Activated T-cell treated with anti-CD3 and anti-CD28 coated beads for 4 hours (primary cell): ENCODE data around the gene TMED1.
"Not testable (repeated sequence)": the region's sequence is repeated elsewhere in the genome, so short reads cannot be mapped to it uniquely, and the experiment has no call there.

Experiments
- DNase-seq: peaks from one replicate; pipeline ENCODE4 v3.0.0-alpha.2; 2020

The TMED1 gene

DNA sequence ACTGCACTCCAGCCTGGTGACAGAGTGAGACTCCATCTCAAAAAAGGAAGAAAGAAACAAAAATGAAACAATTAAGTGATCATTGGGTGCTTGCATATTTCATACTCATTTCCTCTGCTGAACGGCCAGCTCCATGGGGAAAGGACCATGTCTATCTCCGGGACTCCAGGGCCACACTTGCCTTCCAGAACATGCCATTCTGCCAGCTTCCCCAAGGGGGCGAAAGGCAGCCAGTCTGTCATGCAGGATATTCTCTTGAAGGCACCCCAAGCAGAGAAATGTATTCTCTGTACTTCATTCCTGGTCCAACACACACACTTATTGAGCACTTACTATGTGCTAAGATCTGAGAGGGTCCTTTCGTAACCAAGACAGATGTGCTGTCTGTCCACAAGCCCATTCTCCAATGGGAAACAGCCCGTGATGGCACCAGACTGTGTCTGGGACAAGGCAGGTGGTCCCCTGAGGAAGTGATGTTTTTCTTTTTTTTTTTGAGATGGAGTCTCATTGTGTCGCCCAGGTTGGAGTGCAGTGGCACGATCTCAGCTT lies 25.2 kb upstream of the TMED1 start:
- DNase-seq, result no peak

DNA sequence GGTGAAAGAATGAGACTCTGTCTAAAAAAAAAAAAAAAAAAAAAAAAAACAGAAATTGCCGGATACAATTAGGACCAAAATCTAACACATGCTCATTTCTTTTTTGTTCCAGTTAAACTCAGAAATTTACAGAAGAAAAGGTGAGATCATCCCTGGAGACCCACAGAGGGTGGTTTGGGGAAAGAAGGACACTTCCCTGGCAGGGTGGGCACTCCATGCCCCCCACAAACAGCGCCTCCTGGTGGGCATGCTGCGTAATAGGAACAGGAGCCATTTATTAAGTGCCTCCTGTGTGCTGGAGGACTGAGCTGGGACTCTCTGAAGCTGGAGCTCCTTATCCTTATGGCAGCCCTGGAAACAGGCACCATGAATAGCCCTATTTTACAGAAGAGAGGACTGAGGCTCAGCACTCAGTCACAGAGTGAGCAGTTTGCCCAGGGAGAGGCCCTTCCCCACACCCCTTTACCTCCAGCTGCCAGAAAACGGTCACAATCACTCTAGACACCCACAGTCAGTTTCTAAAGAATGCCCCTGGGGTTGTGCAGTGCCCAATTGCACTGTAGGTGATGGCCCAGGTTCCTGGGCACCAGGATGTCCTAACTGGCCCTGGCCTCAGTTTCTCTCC lies 22.3 kb upstream of the TMED1 start:
- DNase-seq, result no peak

DNA sequence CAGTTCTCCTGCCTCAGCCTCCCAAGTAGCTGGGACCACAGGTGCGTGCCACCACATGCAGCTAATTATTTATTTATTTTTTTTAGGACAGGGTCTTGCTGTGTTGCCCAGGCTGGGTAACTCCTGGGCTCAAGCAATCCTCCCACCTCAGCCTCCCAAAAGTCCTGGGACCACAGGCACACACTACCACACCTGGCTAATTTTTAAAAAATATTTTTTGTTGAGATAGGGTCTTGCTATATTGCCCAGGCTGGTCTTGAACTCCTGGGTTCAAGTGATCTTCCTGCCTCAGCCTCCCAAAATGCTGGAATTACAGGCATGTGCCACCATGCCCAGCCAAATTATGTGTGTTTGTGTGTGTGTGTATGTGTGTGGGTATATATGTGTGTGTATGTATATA lies 20.9 kb upstream of the TMED1 start:
- DNase-seq, result not testable (repeated sequence)

DNA sequence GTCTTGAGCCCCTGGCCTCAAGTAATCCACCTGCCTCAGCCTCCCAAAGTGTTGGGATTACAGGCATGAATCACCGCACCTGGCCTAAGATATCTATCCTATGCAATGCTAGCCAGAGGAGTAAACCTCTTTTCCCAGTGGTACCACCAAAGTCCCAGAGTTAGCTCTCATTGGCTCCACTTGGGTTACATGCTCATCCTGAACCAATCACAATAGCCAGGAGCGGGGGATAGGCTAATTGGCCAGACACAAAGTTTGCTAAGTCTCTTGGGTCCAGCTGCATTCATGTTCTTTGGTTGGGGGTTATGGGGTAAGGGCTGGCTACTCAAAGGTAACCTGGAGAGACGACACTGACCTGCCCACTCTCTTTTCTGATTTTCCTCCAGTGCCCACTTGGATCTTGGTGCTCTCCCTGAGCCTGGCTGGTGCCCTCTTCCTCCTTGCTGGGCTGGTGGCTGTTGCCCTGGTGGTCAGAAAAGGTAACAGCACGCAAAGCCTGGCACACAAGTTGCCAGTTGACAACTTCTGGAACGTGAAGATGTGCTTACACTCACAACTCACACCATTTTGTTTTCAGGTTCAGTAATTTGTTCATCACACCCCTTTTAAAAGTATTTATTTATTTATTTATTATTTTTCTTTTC lies 20.0 kb upstream of the TMED1 start:
- no peak for DNase-seq

DNA sequence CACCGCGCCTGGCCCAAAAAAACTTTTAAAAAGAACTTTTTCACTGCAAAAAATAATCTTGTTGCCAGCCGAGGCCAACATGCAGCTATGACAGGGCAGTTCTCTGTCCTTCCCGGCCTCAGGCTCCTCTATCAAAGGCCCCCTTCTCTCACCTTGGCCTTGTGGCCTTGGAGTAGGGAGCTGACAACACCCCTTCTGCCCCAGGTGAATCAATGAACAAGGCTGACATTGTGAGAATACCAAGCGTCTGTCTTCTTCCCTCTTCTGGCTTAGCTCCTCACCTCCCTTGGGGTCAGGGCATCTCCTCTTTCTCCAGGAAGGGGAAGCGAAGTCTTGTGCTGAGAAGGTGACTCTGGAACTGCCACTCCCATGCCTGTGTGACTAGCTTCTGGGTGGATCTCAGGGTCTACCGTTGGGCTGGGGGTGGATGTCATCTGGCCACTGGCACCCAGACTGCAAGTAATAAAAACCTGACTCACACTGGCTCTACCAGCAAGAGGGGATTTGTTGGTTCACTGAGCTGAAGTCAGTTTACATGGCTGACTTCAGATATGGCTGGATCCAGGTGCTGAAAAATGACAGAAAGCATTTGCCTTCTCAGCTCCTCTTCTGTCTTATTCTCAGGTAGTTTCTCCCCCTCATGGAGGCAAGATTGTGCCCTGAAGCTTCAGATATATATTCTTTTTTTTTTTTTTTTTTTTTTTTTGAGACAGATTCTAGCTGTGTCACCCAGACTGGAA lies 18.5 kb upstream of the TMED1 start:
- no peak for DNase-seq

DNA sequence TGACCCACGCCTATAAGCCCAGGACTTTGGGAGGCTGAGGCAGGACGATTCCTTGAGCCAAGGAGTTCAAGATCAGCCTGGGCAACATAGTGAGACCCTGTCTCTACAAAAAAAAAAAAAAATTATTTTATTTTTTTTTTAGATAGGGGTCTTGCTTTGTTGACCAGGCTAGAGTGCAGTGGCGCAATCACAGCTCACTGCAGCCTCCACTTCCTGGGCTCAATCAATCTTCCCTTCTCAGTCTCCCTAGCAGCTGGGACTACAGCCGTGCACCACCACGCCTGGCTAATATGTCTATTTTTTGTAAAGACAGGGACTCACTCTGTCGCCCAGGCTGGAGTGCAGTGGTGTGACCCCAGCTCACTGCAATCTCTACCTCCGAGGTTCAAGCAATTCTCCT lies 16.9 kb upstream of the TMED1 start:
- no peak for DNase-seq

DNA sequence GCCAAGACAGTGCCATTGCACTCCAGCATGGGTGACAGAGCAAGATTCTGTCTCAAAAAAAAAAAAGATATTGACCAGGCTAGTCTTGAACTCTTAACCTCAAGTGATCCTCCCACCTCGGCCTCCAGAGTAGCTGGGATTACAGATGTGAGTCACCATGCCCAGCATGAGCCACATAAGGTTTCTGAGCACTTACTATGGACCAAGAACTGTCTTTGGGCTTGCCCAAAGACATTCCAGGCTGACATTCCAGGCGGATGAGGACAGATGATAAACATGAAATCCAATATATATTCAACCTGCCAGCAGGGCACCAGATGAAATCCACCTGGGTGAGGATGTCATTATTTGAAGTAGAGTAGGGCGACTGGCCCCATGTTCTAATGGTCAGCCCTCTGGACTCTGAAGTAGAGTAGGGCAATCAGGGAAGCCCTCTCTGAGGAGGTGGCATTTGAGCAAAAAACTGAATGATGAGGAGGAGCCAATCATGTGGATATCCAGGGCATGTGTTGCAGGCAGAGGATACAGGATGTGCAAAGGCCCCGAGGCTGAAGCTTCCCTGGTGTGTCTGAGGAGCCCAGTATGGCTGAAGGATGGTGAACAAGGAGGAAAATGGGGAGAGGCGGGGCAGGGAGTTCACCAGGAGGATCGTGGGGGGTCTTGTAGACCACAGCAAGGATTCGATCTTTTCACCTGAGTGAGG lies 16.2 kb upstream of the TMED1 start:
- no peak for DNase-seq

DNA sequence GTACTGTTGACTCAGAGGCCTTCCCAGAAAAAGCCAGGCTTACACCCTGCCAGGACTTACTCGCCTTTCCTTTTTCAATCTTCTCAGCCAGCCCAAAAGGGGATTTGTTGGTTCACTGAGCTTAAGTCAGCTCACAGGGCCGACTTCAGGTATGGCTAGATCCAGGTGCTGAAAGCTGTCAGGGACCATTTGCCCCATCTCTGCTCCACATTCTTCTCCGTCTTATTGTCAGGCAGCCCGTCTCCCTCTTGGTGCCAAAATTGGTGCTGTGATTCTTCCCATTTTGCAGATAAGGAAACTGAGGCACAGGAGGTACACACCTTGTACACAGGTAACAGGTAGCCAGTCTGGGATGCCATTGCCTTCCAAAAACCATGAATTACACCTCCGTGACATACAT lies 14.6 kb upstream of the TMED1 start:
- DNase-seq, result no peak

DNA sequence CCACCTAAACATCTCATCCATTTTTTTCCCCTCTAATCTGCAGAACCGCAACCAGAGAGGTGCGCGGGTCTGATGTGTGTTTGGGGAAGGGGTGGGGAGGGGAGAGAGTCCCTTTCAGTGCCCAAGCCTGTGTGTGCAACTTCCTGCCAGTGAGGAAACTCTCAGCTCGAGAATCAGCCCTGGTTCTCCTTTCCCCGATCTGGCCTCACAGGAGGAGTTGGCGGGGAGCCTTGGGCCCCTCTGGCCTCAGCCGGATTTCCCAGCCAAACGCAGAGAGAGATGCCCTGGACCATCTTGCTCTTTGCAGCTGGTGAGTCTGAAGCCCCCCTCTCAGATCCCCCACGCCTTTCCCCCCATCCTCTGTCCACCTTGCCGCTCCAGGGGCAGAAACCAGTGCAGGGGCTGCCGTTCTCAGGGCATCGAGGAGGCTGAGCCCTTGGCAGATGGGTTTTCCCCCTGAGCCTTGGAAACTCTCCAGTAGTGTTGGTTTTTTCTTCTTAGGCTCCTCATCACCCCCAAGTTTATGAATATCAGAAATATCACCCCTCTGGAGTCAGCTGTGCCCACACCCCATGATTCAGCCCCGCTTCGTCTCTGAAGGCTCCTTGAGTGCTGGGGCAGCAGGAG lies 12.3 kb upstream of the TMED1 start, which contains the start of gene C19orf38:
Gene C19orf38, plus strand, starts transcription at position 186 of the 627 bp plus-strand sequence. Its CDS starts 94 bp downstream, at position 280.
- DNase-seq, result no peak

DNA sequence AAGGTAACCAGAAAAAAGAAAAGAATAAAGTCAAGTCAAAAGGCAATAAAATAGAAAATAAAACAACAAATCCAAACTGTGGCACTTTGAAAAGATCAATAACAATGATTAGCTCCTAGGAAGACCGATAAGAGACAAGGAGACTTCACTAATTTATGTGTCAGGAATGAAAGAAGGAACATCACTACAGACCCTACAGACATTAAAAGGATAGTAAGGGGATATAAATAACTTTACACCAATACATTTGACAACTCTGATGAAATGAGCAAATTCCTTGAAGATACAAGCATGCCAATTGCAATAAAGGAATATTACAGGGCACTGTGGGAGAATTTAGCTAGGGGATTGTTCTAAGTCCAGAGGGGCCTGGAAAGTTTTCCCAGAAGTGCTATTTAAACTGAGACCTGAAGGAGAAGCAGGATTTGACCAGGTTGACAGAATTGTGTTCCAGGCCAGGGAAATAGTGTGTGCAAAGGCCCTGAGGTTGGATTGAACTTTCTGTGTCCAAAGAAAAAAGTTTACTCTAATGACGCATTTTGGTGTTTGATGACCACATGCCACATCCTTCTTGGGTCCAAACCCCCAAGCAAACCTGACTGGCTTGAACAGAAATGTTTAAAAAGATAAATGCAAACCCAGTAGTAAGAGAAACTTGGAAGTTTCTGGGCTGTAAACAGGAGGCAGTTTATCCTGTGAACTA lies 10.6 kb upstream of the TMED1 start:
- DNase-seq, result no peak

DNA sequence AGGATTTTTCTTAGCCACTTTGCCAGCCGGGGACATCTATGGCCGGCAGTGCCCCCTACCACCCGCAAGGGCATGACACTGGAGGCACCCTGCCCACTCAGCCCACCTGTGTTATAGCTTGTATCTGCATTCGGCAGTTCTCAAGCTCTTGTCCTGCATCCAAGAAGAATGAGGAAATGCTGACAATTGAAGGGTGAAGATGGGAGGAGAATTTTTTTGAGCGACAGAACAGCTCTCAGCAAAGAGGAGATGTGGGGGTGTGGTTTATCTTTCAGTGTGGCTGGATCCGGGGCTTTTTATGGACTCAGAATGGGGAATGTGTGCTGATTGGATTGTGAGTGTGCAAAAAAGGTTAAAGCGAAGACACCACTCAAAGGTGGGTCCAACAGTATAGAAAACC lies 6.8 kb upstream of the TMED1 start:
- no peak for DNase-seq

DNA sequence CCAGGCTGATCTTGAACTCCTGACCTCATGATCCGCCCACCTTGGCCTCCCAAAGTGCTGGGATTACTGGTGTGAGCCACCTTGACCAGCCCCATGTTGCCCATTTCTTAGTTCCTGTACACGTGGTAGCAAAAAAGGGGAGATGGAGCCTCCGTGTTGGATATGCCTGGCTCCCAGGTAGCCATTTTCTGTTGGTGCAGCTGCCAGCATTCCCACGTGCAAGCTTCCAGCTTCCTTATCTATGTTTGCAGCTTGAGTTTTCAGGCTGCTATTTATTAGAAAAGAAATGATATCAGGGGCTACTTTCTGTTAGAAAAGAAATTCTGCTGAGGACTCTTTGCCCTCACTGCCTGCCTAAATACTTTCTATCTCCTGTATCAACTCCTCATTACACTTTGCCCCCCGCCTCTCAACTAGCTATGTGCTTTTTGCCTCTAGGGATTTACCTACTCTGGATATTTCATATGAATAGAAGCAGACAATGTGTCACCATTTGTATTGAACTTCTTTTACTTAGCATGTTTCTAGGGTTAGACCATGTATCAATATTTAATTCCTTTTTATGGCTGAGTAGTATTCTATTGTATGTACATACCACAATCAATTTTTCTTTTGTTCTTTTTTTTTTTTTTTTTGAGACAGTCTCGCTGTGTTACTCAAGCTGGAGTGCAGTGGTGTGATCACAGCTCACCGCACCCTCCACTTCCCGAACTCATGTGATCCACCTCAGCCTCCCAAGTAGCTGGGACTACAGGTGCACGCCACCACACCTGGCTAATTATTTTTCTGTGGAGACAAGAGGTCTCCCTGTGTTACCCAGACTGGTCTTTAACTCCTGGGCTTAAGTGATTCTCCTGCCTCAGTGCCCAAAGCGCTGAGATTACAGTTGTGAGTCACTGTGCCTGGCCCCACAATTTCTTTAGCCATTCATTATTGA lies 3.4 kb upstream of the TMED1 start:
- DNase-seq, result no peak

DNA sequence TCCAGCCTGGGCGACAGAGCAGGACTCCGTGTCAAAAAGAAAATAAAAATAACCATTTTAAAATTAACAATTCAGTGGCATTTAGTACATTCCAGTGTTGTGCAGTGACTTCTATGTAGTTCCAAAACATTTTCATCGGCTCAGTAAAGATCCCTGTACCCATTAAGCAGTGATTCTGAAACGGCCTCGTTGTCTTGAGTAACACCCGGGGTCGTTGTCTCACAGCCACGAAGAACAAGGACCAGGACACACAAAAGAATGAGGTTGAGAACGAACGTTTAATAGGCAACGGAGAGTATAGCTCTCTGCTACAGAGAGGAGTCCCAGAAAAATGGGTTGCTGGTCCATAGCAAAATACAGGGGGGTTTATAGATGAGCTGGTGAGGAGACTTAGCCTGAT lies 2.4 kb upstream of the TMED1 start:
- no peak for DNase-seq

DNA sequence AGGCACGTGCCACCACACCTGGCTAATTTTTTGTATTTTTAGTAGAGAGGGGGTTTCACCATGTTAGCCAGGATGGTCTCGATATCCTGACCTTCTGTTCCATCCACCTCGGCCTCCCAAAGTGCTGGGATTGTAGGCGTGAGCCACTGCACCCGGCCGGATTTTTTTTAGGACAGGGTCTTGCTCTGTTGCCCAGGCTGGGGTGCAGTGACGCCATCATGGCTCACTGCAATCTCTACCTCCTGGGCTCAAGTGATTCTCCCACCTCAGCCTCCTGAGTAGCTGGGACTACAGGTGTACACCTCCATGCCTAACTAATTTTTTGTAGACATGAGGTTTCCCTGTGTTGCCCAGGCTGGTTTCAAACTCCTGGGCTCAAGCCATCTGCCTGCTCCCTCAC lies 1.6 kb upstream of the TMED1 start:
- DNase-seq, result not testable (repeated sequence)

DNA sequence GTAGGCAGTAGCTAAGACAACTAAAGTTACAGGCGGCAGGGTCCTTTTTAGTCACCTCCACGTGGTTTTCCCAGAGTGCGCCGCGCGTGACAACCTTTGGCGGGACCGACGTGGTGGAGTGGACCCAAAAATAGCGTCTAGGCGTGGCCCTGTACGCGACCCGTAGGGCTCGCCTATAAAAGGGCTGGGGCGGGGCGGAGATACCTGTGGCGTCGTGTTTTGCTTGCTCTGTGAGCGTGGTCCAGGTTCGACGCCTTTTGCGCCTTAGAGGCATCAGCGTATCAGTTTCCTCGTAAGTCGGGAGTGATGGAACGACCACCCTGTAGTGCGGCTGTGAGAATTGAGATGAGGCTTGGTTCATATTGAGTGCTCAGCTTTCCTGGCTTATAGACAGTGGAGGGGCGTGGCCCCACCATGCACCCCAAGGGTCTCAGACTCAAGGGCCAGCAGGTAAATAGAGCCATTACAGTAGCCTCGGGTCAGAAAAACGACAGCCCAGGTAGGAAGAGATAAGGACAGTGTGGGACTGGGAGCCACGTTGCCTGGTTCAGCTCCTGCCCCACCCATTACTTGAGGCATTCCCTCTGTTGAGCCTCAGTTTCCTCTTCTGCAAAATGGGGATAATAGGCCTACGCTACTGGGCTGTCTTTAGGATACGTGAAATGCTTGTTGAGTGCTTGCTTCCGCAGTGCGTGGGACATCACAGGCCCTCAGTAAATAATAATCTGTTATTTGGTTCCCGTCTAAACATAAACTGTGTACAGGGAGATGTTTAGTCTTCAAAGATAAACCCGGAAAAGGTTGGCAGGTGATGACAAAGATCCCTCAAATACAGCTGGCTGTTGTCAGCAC lies 693 bp upstream of the TMED1 start:
- DNase-seq, result no peak

DNA sequence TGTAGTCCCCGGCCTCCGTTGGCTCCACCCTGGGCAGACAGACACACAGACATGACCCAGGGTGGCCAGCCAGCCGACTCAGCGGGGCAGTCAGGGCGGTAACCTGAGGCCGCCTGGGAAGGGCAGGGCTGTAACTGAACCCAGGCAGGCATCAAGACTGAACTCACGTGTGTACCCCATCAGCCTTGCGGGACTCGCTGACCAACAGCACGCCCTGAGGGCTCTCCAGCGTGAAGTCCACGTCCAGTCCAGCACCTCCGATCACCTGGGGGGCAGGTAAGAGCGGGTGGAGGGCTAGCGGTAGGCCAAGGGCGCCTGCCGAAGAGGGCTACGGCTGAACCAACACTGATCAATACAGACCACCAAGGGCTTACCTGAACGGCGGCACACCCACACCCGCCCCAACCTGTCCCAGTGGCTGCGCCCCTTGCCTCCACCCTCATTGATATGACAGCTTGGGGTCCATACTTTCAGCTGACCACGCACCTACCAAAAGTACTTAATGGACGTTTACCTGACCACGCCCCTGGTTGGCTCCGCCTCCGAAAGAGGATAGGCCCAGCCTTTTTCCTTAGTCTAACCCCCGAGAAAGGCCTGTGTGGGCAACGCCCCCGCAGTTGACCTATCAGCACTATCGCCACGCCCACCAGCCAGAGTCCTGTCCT lies 791 bp downstream of the TMED1 start:
- DNase-seq, result no peak

DNA sequence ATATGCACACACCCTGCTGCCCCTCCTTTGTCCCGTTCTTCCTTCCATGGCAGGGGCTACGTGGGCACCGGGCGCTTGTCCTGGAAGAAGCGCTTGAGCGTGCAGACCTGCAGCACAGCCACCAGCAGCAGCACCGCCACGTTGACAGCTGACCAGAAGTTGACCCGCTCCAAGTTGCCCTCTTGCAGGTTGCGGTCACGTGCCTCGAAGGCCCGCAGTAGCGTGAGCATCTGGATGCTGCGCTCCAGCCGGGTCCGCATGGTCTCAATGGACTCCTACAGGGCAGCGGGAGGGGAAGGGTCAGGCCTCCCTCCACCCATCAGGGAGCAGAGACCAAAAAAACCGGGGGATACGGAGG lies 3.1 kb downstream of the TMED1 start:
- no peak for DNase-seq

DNA sequence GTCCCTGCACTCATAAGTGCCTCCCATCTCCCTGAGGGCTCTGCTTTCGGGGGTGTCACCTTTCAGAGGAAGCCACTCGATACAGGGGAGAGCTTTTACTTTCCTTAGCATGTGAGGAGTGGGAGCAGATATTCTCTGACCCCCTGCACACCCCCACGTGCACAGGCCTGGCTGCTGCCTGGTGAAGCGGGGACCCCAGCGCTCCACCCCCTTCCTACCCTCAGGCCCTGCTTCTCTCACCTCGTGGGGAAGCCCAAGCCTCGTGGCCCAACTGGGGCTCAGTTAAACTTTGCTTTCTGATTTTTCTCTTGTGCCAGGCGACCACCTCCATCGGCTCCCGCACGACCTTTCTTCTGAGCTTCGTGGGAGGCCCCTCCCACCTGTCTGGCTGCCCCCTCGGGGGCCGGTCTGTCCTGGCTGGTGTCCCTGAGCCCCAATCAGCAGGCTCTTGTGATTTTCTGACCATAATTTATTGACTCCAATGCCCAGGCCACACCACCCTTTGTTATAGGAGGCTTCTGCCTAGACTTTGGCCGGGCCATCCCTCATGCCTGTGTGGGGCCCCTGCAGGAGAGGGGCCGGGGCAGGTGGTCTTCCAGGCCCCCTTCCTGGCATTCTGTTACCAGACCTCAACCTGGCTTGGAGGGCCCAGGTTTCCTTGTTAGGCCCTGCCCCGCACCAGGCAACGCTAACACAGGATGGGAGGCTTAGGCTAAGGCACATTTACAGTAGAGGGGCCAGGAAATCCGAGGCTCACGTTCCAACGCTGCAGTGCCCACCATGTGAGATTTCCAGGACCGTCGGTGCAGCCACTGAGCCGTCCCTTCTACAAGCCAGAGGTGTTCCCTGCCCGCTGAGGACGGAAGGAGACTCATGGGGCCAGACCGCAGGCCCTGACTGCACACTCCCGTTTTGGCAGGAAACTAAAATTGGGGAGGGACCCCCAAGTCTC lies 3.7 kb downstream of the TMED1 start:
- no peak for DNase-seq
